Measurements from ENCODE around the gene GNGT2.

GNGT2 gene

DNA sequence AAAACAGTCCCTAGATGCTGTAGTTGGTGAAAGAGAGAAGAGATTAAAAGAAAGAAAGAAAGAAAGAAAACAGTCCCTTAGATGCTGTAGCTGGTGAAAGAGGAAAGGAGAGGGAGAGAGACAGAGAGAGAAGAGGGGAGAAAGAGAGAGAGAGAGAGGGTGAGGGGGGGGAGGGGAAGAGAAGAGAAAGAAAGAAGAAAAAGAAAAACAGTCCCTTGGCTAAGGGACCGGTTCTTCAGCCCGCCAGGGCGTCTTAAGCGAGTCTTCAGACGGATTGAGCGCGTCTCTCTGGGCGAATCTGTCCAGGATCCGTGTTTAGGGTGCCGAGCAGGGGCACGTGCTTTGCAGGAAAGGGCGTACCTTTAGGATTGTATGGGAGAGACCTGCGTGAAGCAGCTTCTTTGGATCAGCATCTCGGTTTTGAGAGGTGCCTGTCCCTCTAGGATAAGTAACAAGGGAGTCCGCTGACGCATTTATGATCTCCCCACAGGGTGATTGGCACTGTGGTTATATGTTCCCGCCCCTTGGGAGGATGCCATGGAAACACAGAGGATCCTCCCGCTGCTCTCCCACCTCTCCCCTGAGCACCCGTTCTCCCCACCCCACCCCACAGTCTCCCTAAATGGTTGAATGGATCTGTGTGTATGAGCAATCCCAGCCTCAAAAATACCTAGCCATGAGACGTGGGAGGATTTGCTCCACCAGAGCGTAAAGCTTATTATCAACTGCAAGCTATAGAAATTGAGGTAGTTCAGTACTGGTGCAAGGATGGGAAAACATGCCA is 16.7 kb downstream of the GNGT2 start (continued):
- TF ChIP-seq ZNF398 (tag by site-specific recombination; IDR thresholded peaks at IDR 0.05) (peak; percentile 87), ZNF114 (tag by site-specific recombination; IDR thresholded peaks at IDR 0.05) (no peak), ZNF202 (tag by site-specific recombination; IDR thresholded peaks at IDR 0.05; ENCODE audit: borderline replicate concordance) (no peak), SCRT2 (tag by site-specific recombination; IDR thresholded peaks at IDR 0.05) (no peak), MEIS1 (CRISPR knock-in tag; IDR thresholded peaks at IDR 0.05; ENCODE audit: borderline replicate concordance) (no peak), ZEB2 (tag by site-specific recombination; IDR thresholded peaks at IDR 0.05) (no peak), TRIM28 (IDR thresholded peaks at IDR 0.05; ENCODE audit: borderline replicate concordance, low read length) (no peak), ZNF670 (tag by site-specific recombination; IDR thresholded peaks at IDR 0.05; ENCODE audit: low read depth) (no peak), KLF7 (tag by site-specific recombination; IDR thresholded peaks at IDR 0.05; ENCODE audit: borderline replicate concordance) (no peak), ZNF664 (tag by site-specific recombination; IDR thresholded peaks at IDR 0.05) (no peak), ZNF10 (tag by site-specific recombination; IDR thresholded peaks at IDR 0.05) (no peak), WT1 (tag by site-specific recombination; IDR thresholded peaks at IDR 0.05) (peak; percentile 76), ELK4 (IDR thresholded peaks at IDR 0.05; ENCODE audit: borderline replicate concordance, low read depth, low read length) (no peak), ZNF23 (tag by site-specific recombination; IDR thresholded peaks at IDR 0.05; ENCODE audit: borderline replicate concordance) (no peak), ZSCAN16 (tag by site-specific recombination; IDR thresholded peaks at IDR 0.05) (no peak), ZNF830 (tag by site-specific recombination; IDR thresholded peaks at IDR 0.05; ENCODE audit: low read depth) (no peak), ZNF16 (tag by site-specific recombination; IDR thresholded peaks at IDR 0.05; ENCODE audit: low read depth) (no peak), ZNF138 (tag by site-specific recombination; IDR thresholded peaks at IDR 0.05; ENCODE audit: borderline replicate concordance) (no peak), ZNF843 (tag by site-specific recombination; IDR thresholded peaks at IDR 0.05) (no peak; the same call in 1 of the 2 replicates), ZNF521 (tag by site-specific recombination; IDR thresholded peaks at IDR 0.05) (0 out of 2 replicates have a peak, but pooled peaks have one; percentile 19), ZNF341 (tag by site-specific recombination; IDR thresholded peaks at IDR 0.05; ENCODE audit: low read depth) (no peak), ZNF621 (tag by site-specific recombination; IDR thresholded peaks at IDR 0.05) (no peak), ZNF785 (tag by site-specific recombination; IDR thresholded peaks at IDR 0.05) (no peak)
- TF ChIP-seq, protein P1, sequence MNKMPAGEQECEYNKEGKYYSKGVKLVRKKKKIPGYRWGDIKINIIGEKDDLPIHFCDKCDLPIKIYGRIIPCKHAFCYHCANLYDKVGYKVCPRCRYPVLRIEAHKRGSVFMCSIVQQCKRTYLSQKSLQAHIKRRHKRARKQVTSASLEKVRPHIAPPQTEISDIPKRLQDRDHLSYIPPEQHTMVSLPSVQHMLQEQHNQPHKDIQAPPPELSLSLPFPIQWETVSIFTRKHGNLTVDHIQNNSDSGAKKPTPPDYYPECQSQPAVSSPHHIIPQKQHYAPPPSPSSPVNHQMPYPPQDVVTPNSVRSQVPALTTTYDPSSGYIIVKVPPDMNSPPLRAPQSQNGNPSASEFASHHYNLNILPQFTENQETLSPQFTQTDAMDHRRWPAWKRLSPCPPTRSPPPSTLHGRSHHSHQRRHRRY (tag by site-specific recombination; IDR thresholded peaks at IDR 0.05): no peak
- TF ChIP-seq, protein P2, sequence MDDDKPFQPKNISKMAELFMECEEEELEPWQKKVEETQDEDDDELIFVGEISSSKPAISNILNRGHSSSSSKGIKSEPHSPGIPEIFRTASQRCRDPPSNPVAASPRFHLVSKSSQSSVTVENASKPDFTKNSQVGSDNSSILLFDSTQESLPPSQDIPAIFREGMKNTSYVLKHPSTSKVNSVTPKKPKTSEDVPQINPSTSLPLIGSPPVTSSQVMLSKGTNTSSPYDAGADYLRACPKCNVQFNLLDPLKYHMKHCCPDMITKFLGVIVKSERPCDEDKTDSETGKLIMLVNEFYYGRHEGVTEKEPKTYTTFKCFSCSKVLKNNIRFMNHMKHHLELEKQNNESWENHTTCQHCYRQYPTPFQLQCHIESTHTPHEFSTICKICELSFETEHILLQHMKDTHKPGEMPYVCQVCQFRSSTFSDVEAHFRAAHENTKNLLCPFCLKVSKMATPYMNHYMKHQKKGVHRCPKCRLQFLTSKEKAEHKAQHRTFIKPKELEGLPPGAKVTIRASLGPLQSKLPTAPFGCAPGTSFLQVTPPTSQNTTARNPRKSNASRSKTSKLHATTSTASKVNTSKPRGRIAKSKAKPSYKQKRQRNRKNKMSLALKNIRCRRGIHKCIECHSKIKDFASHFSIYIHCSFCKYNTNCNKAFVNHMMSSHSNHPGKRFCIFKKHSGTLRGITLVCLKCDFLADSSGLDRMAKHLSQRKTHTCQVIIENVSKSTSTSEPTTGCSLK (tag by site-specific recombination; IDR thresholded peaks at IDR 0.05): no peak
- TF ChIP-seq, protein P3, sequence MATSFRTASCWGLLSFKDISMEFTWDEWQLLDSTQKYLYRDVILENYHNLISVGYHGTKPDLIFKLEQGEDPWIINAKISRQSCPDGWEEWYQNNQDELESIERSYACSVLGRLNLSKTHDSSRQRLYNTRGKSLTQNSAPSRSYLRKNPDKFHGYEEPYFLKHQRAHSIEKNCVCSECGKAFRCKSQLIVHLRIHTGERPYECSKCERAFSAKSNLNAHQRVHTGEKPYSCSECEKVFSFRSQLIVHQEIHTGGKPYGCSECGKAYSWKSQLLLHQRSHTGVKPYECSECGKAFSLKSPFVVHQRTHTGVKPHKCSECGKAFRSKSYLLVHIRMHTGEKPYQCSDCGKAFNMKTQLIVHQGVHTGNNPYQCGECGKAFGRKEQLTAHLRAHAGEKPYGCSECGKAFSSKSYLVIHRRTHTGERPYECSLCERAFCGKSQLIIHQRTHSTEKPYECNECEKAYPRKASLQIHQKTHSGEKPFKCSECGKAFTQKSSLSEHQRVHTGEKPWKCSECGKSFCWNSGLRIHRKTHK (tag by site-specific recombination; IDR thresholded peaks at IDR 0.05): peak; percentile 13; the same call in 1 of the 2 replicates
- TF ChIP-seq, protein P4, sequence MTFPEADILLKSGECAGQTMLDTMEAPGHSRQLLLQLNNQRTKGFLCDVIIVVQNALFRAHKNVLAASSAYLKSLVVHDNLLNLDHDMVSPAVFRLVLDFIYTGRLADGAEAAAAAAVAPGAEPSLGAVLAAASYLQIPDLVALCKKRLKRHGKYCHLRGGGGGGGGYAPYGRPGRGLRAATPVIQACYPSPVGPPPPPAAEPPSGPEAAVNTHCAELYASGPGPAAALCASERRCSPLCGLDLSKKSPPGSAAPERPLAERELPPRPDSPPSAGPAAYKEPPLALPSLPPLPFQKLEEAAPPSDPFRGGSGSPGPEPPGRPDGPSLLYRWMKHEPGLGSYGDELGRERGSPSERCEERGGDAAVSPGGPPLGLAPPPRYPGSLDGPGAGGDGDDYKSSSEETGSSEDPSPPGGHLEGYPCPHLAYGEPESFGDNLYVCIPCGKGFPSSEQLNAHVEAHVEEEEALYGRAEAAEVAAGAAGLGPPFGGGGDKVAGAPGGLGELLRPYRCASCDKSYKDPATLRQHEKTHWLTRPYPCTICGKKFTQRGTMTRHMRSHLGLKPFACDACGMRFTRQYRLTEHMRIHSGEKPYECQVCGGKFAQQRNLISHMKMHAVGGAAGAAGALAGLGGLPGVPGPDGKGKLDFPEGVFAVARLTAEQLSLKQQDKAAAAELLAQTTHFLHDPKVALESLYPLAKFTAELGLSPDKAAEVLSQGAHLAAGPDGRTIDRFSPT (tag by site-specific recombination; IDR thresholded peaks at IDR 0.05): no peak
- TF ChIP-seq, protein P5, sequence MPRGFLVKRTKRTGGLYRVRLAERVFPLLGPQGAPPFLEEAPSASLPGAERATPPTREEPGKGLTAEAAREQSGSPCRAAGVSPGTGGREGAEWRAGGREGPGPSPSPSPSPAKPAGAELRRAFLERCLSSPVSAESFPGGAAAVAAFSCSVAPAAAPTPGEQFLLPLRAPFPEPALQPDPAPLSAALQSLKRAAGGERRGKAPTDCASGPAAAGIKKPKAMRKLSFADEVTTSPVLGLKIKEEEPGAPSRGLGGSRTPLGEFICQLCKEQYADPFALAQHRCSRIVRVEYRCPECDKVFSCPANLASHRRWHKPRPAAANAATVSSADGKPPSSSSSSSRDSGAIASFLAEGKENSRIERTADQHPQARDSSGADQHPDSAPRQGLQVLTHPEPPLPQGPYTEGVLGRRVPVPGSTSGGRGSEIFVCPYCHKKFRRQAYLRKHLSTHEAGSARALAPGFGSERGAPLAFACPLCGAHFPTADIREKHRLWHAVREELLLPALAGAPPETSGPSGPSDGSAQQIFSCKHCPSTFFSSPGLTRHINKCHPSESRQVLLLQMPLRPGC (tag by site-specific recombination; IDR thresholded peaks at IDR 0.05): no peak

Measured in HEK293 (cell line).